ENCODE measurements around the gene NLGN1.

The NLGN1 gene

DNA sequence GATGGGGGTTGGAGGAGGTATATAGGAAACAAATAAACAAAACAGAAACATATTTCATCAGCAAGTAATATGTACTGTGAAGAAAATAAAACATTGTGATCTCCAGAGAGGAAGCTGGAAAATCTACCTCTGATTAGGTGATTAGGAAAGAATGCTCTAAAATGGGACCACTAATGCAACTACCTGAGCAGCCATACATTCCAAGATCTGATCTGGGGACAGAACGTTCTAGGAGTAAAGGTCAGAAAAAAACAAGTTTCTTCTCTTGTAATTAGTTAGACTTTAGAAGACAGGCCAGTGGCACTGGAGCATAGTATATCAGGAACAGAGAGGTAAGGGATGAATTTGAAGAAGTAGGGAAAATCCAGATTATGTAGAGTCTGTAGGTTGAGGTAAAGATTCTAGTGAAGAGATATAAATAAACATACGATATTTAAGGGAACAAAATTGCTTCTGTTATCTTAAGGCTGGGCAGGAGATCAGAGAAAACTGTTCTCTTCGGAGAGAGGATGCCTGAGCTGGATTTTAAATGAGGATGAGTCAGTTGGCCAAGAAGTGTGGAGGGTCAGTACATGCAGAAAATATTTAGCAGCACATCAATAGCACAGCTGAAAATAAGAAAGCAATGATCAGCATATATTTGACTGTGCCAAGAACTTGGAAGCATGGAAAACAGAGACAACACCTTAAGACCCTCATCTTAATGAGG is 429.5 kb downstream of the NLGN1 start:
- no peak for DNase-seq

DNA sequence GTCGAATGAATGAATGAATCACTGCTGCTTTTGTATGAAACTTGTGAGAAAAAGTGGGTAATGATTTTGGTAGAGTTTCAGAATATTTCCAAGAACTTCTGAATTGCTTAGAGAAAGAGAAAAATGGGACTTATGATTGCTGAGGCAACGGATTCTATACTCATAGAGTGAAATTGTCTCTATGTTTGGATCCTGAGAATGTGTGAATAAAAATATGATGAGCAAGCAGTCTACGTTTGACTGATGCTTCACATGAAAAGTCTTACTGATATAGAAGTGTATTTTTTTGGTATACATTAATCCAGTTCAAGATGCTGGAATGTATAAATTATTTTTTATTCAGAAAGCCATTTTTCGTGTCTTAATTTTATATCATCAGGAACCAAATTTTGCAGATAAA is 441.1 kb downstream of the NLGN1 start:
- DNase-seq = no peak

DNA sequence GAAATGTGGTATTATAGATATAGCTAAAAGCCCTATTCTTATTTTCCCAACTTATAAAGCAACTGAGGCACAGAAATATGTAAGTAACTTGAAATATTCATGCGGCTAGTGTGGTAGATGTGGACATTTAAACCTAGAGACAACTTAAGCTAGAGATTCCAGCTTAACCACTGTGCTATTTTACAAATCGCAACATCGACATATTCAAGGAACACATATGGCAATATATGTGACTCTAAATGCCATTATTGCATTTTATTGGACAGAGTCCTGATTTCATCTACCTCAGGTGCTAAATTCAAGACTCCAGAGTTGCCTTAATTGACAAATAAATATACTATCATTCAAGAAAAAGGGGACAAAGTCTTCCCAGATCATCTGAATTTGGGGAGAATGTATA is 442.3 kb downstream of the NLGN1 start:
- DNase-seq = no peak

DNA sequence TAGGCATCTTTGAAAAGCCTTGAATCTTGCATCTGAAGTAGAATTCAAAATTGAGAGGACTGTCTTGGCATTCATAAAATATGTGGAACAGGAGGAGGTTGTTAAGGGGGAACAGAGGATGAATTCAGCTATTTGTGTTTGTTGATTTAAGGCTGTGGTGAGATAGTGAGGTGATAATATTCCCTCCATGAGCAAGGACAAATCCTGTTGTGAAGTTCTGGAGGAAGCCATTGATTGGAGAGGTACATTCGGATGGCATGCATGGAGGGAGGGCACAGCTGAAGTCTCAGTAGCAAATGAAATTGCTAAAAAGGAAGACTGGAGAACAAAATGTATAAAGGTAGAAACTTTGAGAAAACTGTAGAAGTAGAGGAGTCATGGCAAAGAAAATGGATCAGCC is 443.8 kb downstream of the NLGN1 start:
- DNase-seq = no peak

DNA sequence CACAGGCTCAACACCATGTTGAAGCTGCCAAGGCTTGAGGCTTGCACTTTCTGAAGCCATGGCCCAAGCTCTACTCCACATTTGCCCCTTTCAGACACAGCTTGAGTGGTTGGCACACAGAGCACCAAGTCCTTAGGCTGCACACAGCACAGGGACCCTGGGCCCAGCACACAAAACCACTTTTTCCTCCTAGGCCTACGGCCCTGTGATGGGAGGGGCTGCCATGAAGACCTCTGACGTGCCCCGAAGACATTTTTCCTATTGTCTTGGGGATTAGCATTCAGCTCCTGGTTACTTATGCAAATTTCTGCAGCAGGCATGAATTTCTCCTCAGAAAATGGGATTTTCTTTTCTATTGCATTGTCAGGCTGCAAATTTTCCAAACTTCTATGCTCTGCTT is 445.5 kb downstream of the NLGN1 start:
- no peak for DNase-seq

DNA sequence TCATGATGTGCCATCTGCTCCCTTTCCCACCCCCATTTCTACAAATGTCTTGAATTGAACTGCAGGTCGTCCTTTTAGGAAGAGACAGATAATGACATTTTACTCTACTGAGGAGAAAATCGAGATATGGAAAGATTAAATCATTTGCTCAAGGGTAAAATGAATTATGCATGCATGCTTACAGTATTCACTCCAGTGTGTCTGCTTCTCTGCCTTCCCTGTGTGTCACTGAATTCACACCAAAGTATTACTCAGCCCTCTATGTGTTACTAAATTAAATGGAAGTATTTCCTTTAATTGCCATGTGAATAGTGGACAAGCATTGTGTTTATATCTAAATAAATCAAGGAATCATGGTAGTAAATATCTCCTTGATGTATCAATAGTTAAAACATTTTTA is 449.0 kb downstream of the NLGN1 start:
- no peak for DNase-seq

DNA sequence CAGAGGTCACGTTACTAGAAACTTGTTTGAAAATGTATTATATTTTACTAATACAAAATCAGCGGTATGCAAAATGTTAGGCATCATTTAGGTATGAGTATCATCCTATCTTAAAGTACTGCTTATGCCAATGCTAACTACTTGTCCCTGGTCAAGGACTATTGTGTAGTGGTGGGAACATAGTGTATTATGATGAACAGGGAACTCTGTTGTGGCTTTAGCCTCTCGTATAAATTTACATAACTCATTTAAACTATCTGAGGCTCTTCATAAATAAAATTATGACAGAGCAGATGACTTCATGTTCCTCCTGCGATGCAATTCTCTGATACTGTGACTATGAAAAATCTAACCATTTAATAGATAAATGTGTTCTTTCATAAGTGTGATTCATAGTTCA is 451.9 kb downstream of the NLGN1 start:
- DNase-seq = no peak

DNA sequence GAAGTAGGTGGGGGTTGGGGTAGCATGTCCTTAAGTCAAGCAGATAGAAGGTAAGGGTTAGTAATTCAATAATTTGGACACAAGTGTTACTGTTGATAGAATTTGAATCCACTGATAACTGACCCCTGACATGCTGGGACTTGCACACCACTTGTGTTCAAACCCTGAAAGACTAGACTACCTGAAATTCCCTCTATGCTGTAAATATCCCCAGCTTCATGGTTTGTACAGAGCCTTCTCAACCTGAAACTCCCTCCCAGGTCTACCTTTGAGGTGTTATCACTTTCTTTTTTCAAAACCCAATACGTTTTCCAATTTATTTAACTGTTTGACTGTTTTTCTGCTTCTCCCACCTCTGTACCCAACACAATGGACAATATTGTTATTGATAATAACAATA is 459.6 kb downstream of the NLGN1 start:
- DNase-seq = no peak

DNA sequence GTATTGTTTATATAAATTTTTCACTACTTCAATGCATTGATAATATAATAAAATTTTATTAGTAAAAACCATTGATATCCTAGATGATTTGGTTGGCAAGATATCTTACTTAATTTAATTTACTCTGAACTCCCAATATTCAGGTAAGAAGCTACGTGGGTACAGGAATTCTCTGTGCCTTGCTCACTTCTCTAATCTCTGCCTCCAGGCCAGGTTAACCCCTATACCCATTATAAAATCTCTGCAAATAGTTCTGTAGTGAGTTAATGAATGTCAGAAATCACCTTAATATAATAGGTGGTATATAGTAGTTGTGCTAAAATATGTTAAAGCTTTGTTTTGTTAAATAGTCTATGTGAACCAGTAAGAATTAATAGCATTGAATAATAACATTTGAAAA is 465.2 kb downstream of the NLGN1 start:
- DNase-seq = no peak

DNA sequence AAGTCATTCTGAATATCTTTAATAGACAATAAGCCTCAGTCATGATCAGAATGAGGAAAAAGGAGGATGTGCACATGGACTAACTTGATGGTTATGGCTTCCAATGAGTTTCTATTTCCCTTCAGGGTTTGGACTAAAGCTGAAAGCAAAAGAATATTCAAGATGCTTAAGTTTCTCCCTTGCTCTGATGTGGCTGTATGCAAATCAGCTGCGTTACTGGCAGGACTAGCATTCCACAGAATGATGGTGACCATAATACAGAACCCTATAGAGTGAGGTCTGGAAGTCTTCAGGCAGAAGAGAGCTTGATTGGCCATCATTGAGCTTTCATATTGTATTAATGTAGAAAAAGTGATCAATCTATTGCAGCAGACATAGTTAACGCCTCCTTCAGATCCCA is 466.0 kb downstream of the NLGN1 start:
- no peak for DNase-seq

DNA sequence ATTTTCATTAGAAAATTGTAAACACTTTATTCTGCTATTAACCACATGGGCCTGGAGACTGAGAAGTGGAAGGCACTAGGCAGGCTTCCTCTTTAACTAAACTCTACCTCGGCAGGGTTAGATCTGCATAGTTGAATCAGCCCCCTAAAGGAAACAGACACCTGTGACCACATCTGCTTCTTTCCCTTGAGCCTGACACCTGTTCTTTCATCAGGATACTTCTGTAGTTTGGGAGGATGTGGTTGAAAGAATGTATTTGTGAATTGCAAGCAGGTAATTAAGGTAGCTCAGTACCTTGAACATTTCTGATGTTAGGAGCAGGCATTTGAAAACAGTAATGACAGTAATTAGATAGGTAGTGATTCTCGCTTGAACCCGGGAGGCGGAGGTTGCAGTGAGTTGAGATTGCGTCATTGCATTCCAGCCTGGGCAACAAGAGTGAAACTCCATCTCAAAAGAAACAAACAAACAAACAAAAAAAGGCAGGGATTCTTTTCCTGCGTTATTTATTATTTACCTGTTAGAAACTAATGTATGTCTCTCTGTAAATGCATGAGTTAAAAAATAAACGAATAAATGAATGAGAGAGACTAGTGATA is 468.5 kb downstream of the NLGN1 start:
- no peak for DNase-seq

DNA sequence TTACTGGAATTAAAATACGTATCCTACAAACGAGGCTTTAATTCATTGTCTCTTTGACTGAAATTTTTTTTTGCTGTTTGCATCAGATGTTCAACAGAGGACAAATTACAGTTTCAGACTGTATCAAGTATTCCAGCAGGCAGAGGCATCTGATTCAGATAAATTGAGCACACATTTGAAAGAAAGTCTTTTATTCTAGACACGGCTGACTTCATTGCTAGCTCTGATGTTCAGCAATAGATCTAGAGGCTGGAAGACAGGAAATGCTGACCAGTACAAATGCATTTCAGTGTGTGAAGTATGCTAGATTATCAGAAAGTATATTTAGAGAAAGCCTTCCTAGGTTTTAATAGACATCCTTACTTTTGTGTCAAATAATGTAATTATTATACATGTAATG is 472.2 kb downstream of the NLGN1 start:
- peak in 1 of 56 donors; percentile 7 for DNase-seq

DNA sequence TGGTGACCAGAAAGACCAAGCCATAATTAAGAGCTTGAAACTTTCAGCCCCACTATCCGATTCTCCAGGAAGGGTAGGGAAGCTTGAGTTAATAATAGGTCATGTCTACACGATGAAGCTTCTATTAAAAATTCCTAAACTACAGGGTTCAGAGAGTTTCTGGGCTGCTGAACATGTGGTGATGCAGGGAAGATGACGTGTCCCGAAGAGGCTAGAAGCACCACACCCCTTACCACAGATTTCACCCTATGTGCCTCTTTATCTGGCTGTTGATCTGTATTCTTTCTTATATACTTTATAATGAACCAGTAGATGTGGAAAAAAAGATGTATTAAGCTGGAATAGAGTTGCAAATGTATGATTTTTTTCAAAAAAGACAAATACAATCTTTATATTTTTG is 473.4 kb downstream of the NLGN1 start:
- no peak for DNase-seq

DNA sequence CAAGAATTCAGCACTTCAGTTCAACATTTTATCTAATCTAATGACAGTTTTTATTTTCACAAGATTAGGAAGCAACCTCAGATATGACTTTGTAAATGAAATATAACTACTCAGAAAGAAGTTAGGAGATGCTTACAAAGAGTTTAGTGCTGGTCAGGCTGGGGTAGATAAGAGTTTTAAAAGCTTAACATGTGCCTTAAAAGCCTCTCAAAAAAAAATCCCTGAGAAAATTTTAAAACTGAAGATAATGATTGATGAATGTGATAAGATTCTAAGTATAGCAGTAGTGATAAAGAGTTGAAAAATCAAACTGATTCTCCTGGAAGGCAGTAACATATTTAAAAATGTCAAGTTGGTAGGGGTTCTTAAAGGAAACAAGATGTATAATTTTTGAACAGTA is 478.2 kb downstream of the NLGN1 start:
- no peak for DNase-seq

DNA sequence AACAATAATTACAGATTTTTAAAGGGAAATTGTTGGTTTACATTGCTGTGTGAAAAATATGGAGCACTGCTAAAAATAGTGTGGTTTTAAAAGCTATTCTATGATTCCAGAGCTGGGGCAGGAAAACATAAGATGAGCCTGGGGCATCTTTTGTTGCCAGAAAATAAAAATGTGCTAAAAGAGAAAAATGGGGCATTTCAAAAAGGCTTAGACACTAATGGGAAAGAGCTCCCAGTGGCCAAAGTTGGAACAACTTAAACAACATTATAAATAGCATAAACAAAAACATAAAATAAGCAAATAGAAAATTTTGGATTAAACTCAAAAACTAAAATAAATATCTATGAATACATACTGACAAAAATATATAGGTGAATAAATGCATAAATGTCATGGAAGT is 478.9 kb downstream of the NLGN1 start:
- DNase-seq = no peak

DNA sequence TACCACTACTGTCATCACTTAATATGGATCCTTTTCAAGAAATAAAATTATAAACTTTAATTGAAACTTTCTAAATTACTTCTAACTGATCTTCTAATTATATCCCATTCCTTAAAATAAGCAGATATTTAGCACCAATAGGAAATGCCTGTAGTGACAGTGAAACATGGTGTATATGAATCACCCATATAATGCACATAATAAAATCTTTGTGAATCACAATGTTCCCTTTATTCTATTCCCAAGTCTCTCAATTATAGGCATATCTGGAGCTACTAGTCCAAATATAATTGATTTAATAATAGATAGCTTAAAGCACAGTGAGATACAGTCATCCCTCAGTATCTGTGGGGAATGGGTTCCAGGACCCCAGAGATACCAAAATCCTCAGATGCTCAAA is 490.3 kb downstream of the NLGN1 start:
- DNase-seq = no peak

DNA sequence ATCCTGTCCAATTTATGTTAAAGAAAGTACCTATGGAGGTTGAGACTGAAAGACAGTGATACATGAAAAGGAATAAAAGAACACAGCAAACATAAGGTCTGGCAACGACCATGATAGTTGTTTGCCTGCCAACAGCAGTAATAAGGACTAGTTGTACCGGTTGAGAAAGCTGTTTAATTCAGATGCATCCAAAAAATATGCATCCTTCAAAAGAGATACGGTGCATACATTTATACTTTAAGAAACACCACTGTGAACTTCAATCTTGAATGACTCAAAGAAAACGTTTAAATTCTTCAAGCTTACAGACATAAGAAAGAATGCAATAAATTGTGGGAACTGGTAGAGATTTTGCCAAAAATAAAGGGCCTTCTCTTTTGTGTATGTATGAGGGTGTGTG is 492.1 kb downstream of the NLGN1 start:
- DNase-seq = no peak

DNA sequence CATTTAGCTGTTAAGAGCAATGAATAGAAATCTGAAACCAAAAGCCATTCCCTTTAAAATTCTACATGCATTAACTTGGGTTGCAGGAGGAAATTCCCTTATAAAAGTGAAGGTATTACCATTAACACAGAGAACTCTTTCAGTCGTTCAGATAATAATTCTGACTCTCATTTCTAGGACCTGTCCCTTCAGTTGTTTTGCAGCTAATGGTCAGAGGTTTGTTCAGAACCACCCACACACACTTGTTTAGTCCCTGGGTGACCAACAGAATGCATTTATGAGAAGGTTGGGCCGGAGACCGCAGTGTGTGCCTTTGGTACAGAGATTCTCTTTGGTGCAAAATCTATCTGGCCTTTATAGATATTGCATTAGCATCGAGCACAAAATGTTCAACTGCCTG is 492.5 kb downstream of the NLGN1 start:
- no peak for DNase-seq

DNA sequence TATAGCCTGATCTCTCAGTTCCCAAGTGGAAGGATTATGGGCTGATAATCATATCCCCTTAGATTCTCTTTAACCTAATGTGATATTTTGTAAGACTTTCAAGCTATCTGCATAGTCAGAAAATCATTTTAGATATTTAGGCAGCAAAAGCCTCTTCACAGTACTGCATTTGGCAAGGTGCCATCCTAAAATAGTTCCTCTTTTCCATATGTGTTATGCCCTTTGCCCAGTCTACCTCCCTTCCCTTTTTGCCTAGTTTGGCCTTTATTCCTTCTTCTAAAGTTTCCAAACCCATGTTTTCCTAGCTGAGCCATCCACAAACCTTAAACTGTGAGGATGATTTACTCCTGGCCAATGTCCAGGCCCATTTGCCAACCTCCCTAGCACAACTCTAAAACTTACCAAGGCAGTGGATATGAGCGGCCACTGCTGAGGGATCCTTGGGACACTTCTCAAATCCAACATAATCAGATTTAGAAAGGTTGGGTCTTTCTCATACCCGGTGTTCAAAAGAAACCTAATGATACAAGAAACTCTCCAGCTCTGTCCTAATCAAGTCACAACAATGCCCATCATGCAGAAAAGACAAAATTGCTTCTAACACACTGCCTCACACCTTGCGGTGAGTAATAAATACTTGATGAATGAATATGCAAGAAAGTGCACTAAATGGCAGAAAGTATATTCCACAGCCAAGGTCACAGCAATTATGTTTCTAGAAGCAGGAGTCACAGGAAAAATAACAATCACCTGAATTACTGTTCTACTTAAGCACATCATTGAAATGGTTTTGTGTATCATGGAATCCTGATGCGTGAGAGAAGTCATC is 493.9 kb downstream of the NLGN1 start:
- DNase-seq = no peak

DNA sequence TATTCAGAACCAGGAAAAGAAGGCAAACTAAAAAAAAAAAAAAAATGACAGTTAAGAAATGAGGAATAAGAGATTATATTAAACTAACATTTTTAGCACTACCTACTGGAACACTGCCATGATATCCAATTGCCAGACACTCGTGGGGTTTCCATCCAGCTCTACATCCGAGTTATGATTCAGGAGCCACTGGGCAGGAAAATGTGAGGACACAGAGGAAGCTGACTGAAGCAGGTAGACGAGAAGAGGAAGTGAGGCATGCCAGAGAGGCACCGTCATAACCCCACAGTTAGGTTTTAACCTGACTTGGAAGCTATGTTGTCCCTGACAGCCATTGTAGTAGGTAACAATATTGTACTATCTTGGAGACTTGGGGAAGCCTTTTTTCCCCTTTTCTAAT is 495.0 kb downstream of the NLGN1 start:
- no peak for DNase-seq

DNA sequence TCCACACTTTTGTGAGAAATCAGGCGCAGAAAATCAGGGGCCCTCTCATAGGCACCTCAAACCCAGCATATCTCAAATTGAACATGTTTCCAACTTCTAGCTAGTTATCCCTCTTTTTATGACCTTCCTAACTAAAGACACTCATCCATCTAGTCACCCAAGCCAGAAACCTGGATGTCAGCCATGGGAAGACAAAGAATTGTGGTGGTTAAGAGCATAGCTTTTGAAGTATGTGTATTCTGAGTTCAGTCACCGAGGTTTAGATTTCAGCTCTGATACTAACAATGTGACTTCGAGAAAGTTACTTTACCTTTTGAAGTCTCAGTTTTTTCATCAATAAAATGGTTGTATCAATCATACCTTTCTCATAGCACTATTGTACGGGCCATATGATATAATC is 495.5 kb downstream of the NLGN1 start:
- DNase-seq = no peak

DNA sequence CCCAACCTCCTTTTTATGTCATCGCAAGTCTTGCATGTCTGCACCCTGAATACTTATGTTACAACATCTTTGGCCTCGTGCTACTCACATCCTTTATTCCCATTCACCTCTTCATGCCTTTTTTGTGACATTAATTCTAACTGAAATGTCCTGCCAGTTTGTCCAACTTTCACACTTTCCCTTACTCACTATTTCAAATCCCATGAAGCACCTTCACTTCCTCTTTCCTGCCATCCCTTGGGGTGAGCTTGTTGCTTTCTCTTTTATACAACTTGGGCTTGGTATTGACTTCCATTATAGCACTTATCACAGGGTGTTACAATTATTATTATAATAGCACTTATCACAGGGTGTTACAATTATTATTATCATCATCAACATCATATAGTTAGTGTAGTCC is 496.3 kb downstream of the NLGN1 start:
- DNase-seq = no peak

DNA sequence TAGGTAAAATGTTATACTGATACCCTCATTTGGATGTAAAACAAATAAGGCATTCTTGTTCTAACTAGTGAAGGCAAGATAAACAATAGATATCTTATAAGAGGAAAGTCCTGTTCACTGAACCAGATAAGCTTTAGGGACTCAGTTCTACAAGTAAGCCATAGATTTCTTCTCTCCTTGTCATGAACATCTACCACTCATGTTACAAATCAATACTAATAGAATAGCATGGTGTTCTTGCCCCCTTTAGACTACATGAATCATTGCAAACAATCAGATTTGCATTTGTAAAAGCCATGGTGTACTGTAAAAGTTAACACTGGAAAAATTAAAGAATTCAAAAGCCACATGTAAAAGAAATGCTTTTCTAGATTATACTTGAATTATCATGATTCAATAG is 500.1 kb downstream of the NLGN1 start:
- DNase-seq = no peak
